Kidney epithelial cell (primary cell): ENCODE results near the gene TAF12. TPM values are rescaled to one million over a fixed set of nuclear protein-coding genes. Genes with fewer than 3 reads are reported as not detected.
"Not testable (repeated sequence)": the region's sequence is repeated elsewhere in the genome, so short reads cannot be mapped to it uniquely, and the experiment has no call there.

Source experiments
- DNase-seq: peaks from one replicate; pipeline ENCODE4 v3.0.0-alpha.2; 2010; ENCODE audit warnings: low read depth
- H3K27me3 ChIP-seq: 2 replicates; pipeline ENCODE4 v1.6.0; 2011; ENCODE audit warnings: low read length; ENCODE audit not compliant: control insufficient read depth, insufficient read depth
- H3K36me3 ChIP-seq: 2 replicates; pipeline ENCODE4 v1.5.1; 2011; ENCODE audit warnings: low read length; ENCODE audit not compliant: control insufficient read depth, insufficient read depth
- H3K4me3 ChIP-seq: 2 replicates; pipeline ENCODE4 v1.5.1; 2011; ENCODE audit warnings: low read depth, mild to moderate bottlenecking, control low read depth, low read length
- CTCF ChIP-seq: IDR thresholded peaks from 2 replicates; pipeline ENCODE4 v1.5.1; 2011; ENCODE audit warnings: mild to moderate bottlenecking, moderate library complexity, low read length, control low read depth, inconsistent platforms; ENCODE audit not compliant: insufficient read depth, poor library complexity, severe bottlenecking
- total RNA-seq: library from RNA; depleted of rRNA; stranded (reverse); fragments of >200 nt; gene quantifications from 2 replicates; pipeline ENCODE4 v1.2.3, GENCODE V29; 2015

The TAF12 gene
- total RNA-seq, 1 donor from 2014 or later, result 24.6 TPM

DNA sequence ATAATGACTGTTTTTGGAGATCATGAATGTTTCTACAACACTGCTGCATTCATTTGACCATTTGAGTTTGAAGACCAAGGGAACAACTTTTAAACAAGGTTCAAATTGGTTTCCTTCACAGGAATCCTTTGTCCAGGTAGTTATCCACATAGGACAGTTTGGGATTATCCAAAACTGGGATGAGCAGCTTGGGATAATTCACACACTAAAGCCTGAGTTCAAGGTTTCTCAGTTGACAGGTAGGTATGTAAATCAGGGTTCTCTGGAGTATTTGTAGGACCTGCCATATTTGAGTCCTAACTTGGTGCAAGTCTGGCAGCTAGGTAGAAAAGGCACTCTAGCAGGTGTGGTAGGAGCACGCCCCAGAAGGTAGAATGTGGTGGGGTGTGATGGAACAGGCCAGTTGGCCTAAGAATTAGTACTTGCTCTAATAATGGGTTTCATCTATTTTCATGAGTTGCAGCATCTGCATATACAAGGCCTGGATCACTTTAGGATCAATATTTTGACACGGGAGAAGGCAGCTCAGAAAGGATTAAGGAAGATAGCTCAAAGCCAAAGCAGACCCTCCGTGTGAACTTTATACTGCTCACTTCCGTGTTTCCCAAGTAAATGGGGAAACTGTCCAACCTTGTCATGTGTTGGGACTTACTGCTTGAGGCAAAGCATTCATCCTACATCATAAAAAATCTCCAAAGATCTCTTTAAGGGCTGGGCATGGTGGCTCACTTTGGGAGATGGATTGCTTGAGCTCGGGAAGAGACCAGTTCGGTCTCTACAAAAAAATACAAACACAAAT, 64.9 kb downstream of the TAF12 start:
- DNase-seq, result no peak
- no peak for TF ChIP-seq CTCF
- Histone ChIP-seq H3K27me3 (no peaks in the 10 kb centered on the region), H3K36me3 (peaks cover 1% of the 10 kb centered on the region), H3K4me3 (no peak overlapping the region)

DNA sequence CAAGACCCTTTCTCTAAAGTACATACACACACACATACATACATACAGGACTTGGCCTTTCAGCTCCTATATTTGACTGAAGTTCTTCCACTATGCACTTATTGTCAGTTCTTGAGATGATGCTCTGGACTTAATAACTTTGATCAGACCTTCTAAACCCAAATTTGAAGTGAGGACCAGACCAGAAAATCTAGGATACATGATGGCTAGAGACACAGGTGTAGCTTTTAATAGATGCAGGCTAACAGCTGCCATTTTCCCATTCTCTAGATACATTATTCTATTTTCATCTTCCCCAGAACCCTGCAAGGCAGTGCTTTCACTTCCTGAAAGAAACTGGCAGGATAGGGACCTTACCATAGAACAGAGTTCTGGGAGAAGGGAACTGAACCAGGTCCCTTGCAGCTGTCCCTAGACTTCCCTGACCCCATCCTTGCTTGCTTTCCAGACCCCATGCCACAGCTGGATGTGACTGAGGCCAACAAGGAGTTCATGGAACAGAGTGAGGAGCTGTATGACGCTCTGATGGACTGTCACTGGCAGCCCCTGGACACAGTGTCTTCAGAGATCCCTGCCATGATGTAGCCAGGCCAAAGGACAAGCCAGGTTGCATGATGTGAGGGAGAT, 65.7 kb downstream of the TAF12 start:
- no peak for TF ChIP-seq CTCF
- no peak overlapping the region for H3K4me3 ChIP-seq
- no peak for DNase-seq
- H3K36me3 ChIP-seq, result peaks cover 1% of the 10 kb centered on the region
- H3K27me3 ChIP-seq, result no peaks in the 10 kb centered on the region

GRCh38 chr1:28573564-28573963, 69.3 kb downstream of the TAF12 start:
- Histone ChIP-seq H3K27me3 (no peaks in the 10 kb centered on the region), H3K36me3 (peaks cover 1% of the 10 kb centered on the region), H3K4me3 (no peak overlapping the region)
- no peak for DNase-seq
- no peak for TF ChIP-seq CTCF

DNA sequence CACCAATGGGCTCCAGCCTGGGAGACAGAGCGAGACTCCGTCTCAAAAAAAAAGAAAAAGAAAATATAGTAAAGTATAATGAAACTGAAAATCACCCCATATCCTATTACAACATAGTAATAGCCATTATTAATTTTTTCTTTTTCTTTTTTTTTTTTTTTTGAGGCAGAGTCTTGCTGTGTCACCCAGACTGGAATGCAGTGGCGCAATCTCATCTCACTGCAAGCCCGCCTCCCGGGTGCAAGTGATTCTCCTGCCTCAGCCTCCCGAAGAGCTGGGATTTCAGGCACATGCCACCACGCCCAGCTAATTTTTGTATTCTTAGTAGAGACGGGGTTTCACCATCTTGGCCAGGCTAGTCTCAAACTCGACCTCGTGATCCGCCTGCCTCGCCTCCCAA, 70.0 kb downstream of the TAF12 start:
- not testable (repeated sequence) for H3K27me3 ChIP-seq, H3K36me3 ChIP-seq, DNase-seq, H3K4me3 ChIP-seq

DNA sequence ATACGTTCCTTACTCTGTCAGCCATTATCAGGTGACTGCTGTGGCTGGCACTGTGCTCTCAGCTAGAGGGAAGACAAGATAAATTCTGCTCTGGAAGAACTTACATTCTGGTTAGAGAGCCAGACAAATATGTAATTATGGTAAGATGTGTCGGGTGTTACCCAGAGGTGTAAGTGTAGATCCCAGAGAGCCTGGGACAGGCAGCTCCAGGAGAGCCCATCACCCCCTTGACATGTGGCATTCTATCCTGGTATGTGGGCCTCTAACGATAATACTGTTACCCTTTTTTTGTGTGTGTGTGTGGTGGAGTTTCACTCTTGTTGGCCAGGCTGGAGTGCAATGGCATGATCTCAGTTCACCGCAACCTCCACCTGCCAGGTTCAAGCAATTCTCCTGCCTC, 71.0 kb downstream of the TAF12 start:
- Histone ChIP-seq H3K27me3 (no peaks in the 10 kb centered on the region), H3K36me3 (peaks cover 4% of the 10 kb centered on the region), H3K4me3 (no peak overlapping the region)
- no peak for DNase-seq
- TF ChIP-seq CTCF, result no peak

DNA sequence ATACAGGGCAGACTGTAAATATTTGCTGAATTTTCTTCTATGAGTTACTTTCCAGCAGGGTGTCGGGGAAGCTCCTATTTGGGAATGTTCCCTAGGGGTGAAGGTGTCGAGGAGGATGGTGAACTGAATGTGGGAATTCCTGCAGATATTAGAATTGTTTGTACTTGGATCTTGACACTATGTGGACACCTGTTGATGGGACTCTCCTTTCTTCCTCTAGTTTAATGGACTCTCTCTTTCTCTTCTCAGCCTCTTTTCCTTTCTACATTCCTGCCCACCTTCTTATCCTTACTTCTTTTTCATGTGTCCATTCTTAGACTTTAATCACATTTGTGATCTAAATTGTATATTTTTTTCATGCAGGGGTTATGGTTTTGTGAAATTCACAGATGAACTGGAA, 75.9 kb downstream of the TAF12 start:
- Histone ChIP-seq H3K36me3 (peaks cover 4% of the 10 kb centered on the region), H3K27me3 (no peaks in the 10 kb centered on the region), H3K4me3 (no peak overlapping the region)
- TF ChIP-seq CTCF, result no peak
- no peak for DNase-seq
